Measurements from ENCODE around the gene RPS17.

Gene RPS17

DNA sequence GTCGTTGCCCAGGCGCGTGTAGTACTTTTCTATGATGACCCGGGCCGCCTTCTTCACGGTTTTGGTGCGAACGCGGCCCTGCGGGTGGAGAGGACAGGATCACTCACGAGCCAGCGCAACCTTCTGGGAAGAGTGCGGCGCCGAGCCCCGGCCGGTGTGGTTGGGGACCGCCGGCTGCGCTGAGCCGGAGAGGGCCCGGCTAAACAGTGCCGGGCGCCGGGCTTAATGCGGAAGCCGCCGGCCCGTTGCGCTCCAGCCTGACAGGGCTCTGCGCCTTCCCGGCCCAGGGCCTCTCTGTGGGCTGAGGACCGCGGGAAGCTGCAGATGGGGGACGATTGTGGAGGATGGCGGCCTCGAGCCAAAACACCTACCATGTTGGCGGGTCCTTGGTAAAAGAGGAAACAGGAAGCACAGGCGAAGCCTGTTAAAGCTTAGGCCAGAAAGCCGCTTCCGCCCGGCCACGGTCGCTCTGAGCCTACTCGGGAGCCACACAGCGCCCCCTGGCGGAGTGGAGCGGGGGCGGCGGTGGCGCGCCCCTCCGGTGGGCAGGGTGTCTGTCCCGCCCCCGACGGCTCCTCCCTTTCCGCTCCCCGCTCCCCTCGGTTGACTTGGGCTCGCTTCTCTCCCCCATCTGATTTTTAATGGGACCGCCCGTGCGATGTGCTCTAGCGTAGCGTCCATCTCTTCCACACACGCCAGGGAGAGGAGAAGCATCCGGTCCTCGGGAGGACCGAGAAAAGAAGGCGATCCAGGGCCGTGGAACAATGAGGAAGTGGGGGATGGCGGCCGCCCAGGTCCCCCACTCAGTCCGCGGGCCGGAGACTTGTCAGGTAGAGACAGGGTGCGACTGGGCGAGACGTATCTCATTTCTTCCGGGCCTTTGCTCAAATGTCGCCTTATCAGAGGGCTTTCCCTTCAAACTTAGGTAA is at the start of gene RPS17:
TSS of gene RPS17 (minus strand) at position 403 of the 929 bp plus-strand sequence. CDS start at position 374, 29 bp downstream.
- no peak for DNase-seq

- DNase-seq, result no peak
These were observed 47.5 kb upstream of the RPS17 start for GRCh38 chr15:82587805-82588204.

- no peak for DNase-seq
These were observed 44.8 kb upstream of the RPS17 start for GRCh38 chr15:82585072-82585471.

GRCh38 chr15:82580713-82581112 is 40.5 kb upstream of the RPS17 start:
- DNase-seq, result no peak

GRCh38 chr15:82575335-82575734 is 35.1 kb upstream of the RPS17 start:
- DNase-seq, result no peak

GRCh38 chr15:82572986-82573385 is 32.7 kb upstream of the RPS17 start:
- no peak for DNase-seq

DNA sequence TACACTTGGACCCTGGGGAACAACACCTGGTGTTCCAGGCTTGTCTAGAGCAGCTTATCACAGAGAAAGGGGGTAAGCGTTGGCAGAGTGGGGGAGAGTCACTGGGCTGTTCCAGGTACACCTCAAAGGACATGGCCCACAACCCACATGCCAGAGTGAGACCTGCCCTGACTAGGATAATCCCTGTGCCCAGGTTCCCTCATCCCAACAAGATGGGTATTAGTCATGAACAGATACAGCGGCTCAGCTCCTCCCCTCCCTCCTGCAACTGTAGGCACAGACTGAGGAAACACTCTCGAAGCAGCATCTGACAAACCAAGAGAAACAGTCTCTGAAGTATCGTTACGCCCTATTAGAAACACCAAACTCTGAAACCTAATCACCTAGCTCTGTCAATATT is 32.1 kb upstream of the RPS17 start:
- DNase-seq, result no peak

DNA sequence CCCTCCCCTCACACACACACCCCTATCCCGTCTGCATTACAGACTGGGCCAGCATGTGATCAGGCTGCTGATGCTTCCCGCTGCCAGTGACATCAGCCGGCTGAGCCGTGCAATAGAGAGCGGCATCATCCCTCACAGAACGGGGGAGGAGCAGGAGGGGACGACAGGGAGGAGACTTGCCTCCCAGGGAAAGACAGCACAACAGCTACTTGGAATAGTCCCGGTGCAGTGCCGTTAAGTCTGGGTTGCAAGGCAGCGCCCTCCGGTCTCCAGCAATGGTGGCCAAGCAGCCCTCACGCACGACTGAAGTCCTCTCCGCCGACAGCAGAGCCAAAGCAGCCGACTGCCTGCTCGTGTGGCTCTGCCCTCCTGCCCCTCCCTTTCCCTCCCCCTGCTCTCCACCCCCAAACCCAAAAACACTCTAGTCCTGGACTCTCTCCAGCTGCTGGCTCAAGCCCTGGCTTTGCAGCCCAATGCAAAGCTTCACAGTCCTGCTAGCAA is 31.5 kb upstream of the RPS17 start:
- peak; percentile 32 for DNase-seq

DNA sequence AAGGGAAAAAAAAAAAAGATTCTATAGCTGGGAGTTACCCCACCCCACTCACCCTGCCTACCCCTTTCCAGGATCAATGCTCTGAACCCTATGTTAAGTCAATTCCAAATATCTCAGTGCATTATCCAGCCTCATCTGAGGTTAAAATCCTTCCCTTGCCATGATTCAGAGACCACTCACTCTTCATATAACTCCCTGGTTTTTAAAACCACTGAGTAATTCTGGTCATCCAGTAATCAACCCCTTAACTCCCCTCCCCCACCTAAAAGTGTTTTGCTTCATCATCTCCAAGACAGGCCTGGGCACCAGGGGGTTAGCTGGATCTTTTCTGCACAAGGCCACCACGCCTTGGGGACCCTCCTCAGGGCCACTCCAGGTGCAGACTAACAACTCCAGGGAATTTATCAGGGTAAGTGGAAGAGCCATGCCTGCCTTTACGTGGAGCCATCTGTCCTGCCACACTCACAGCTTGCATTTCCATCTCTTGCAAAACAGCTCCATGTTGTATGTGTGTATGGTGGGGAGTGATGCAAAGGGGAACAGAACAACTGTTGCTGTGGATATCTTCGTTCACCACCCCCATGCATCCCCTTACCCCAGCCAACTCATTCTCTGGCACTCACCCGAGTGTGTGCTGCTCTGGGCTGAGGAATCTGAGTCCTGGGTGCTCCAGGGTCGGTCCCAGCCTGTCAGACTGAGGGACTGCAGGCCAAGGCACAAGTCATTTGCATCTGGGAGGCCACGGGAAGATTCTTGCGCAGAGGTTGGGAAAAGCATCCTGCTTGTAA is 30.7 kb upstream of the RPS17 start:
- DNase-seq, result no peak

- no peak for DNase-seq
These were observed 29.6 kb upstream of the RPS17 start for GRCh38 chr15:82569834-82570233.

DNA sequence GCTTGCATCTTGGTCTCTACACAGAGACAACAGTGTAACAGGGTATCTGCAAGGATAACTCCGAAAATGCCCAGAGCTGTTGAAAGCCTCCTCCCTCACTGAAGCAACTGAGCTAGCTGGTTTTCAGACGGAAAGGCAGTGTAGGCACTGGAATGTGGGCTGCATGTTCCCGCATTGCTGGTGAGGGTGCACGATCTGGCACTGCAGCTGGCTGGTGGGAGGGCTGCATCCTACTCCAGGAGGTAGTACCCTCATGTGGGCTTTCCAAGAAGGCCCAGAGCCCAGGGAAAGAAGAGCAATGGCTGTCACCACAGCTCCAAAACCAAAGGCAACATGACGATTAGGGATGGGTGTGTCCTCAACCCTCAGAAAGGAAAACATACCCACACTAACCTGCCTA is 28.7 kb upstream of the RPS17 start:
- DNase-seq, result no peak

GRCh38 chr15:82567661-82568060 is 27.4 kb upstream of the RPS17 start:
- DNase-seq, result no peak

GRCh38 chr15:82566690-82567089 is 26.4 kb upstream of the RPS17 start:
- DNase-seq, result no peak

DNA sequence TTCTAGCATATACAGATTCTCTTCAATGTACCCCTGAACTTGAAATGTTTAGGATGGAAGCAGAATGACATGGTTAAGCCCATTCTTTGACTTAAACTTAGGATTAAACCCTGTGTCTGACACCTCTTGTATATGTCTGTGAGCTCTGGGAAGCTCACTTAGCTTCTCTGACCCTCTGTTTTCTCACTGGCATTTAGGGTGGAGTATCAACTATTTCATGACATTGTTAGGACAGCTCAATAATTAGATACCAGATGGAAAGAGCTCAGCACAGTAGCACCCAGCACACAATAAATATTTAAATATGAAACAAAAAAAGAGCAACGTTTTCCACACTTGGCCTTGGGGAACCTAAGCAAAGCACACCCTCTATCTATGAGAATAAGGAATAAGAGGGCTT is 18.2 kb upstream of the RPS17 start:
- no peak for DNase-seq

GRCh38 chr15:82556315-82557035 is 16.2 kb upstream of the RPS17 start:
- no peak for DNase-seq

- no peak for DNase-seq
These were observed 14.6 kb upstream of the RPS17 start for GRCh38 chr15:82554849-82555248.

DNA sequence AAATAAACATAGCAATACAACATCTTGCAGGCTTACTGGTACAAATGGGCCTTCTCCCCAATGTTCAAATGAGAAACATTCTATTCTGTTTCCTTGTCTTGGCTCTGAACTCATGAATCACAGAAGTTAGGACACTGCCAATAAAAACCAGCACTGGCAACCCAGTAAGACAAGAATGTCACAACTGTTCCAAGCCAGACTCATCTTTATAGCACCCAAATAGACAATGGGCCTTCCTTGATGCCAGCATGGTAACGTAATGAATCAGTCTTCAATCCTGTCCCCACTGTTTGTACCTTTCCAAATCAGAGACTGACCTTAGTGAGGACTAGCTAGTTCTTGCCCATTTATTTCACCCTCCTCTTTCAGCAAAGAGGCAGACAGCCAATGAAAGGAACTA is 14.1 kb upstream of the RPS17 start:
- no peak for DNase-seq

GRCh38 chr15:82553846-82554245 is 13.6 kb upstream of the RPS17 start:
- no peak for DNase-seq

GRCh38 chr15:82552861-82553260 is 12.6 kb upstream of the RPS17 start:
- no peak for DNase-seq

DNA sequence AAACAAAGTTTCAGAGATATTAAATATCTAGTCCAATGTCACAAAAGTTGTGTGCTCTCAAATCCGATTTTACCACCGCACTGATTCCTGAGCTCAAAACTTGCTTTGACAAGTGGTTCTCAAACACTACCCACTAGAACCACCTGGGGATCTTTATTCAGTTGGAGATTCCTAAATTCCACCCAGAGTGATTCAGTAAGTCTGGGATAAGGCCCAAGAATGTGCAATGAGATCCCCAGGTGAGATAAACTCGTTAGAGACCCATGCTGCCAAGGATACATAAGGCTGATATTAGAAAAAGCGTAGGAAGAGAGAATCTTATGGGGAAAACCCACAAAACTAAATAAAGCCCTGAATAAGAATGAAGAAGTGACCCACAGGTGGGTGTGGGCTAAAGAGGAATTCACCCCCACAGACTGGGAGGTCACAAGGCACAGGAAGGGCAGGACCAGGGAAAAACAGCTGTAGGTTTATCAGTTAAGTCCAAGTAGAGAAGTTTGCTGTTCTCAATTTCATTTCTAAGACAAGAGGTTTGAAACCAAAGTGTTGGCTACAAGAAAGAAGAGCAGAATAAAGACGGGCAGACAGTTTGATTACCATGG is 11.5 kb upstream of the RPS17 start:
- DNase-seq, result no peak

DNA sequence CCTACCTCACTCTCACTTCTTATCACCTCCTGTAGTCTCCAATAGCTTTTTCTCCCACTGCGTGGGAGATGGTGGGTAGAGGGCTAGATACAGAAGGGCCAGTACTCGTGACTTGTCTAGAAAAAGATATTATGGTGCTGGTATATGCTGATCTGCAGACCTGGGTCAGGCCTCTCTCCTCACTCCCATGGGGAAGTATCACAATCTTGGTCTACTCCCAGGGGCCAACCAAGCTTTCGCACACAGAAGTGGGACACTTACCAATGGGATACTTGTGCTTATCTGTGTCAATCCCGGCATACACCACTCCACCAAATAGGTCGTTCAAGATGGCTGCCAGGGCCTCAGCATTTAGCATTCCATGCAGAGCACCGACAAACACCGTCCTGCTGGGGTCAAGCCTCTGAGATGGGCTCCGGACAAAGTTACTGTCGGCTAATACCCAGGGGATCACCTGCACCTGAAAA is 9.0 kb upstream of the RPS17 start:
- DNase-seq, result no peak

DNA sequence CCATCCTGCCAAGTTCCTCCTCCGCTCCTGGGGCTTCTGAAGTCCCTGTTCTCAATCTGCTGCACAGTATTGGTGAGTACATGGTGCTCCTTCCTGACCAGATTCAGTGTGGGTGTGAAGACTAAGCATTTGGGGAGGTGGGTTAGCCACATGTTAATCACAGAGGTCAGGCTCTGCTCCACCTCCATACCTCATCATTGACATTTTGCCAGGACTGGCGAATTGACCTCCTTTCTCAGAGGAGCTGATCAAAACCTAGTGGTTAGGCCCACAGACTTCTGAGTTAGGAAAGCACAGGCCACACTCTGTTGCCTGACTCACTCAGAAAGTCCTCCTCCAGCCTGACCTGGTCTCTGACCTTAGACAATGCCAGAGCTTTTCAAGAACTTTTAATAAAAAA is 8.4 kb upstream of the RPS17 start:
- DNase-seq, result no peak

DNA sequence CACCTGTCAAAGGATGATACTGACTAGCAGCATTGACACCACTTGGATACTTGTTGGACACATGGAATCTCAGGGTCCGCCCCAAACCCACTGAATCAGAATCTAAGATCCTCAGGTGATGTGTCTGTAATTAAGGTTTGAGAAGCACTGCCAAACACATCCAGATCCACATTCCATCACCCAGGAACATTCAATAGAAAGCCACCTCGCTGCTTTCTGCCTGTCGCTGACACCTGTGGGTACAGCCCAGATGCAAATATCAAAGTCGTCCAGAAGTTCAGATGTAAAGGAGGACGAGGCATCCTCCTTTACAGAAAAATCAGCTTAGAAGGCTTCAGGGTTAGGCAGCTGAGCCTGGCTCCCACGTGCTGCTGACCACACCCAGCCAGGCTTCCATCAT is 5.2 kb upstream of the RPS17 start:
- no peak for DNase-seq

Measured in COR-L47 (cell line).